Activated T-cell treated with anti-CD3 and anti-CD28 coated beads, Interleukin-2, amount 50 U/mL, for 72 hours (primary cell): ENCODE data around the gene KRTAP16-1. TPM values are rescaled to one million over a fixed set of nuclear protein-coding genes. Genes with fewer than 3 reads are reported as not detected.
A peak's percentile ranks its signal among the peaks of the same experiment; 100 is the strongest.

ENCODE experiments used
- ATAC-seq, 2 donors: fragments of 150-1000 bp; cut with Tn5 transposase; replicated peaks in 1 of 2; 2 replicates each; pipeline ENCODE4 v1.10.0; 2021; ENCODE audit warnings: moderate library complexity in 2 of 2, mild to moderate bottlenecking in 1 of 2
- DNase-seq, 2 donors: peaks; one replicate each; pipeline ENCODE4 v3.0.0; 2021 to 2022; ENCODE audit warnings: mixed read lengths in 1 of 2
- H3K27ac Mint-ChIP-seq: one replicate; pipeline ENCODE4 v1.8.0; 2022; ENCODE audit warnings: mild to moderate bottlenecking, moderate library complexity, mixed read lengths
- H3K27me3 Mint-ChIP-seq: one replicate; pipeline ENCODE4 v1.8.0; 2022; ENCODE audit warnings: low read depth, mixed read lengths
- H3K36me3 Mint-ChIP-seq, 2 donors: one replicate each; pipeline ENCODE4 v1.8.0; 2022; ENCODE audit warnings: mixed read lengths in 2 of 2, mild to moderate bottlenecking in 1 of 2; ENCODE audit not compliant: insufficient read depth in 2 of 2
- H3K4me1 Mint-ChIP-seq: one replicate; pipeline ENCODE4 v1.8.0; 2022; ENCODE audit warnings: low read depth, mixed read lengths
- H3K4me3 Mint-ChIP-seq, 2 donors: one replicate each; pipeline ENCODE4 v1.8.0; 2022; ENCODE audit warnings: mild to moderate bottlenecking in 2 of 2, mixed read lengths in 2 of 2, moderate library complexity in 2 of 2
- H3K9me3 Mint-ChIP-seq, 2 donors: one replicate each; pipeline ENCODE4 v1.8.0; 2022; ENCODE audit warnings: mixed read lengths in 2 of 2
- total RNA-seq, 2 donors: library from RNA; stranded (reverse); gene quantifications; one replicate each; pipeline ENCODE4 v1.2.3, GENCODE V29; 2022

Gene KRTAP16-1
- total RNA-seq, 2 donors from 2014 or later: not detected

- Mint-ChIP-seq H3K9me3 (peaks cover 6% of the 10 kb centered on the region in 2 donors), H3K27ac (peak overlapping the region; percentile 2), H3K36me3 (peaks cover 7 to 11% of the 10 kb centered on the region in 2 donors), H3K4me3 (peak overlapping the region; percentile 24 to 28), H3K27me3 (peaks cover 28% of the 10 kb centered on the region), H3K4me1 (peaks cover 70% of the 10 kb centered on the region)
- ATAC-seq: no peak
- no peak for DNase-seq
These were observed 30.6 kb upstream of the KRTAP16-1 start for GRCh38 chr17:41339571-41340172.

DNA sequence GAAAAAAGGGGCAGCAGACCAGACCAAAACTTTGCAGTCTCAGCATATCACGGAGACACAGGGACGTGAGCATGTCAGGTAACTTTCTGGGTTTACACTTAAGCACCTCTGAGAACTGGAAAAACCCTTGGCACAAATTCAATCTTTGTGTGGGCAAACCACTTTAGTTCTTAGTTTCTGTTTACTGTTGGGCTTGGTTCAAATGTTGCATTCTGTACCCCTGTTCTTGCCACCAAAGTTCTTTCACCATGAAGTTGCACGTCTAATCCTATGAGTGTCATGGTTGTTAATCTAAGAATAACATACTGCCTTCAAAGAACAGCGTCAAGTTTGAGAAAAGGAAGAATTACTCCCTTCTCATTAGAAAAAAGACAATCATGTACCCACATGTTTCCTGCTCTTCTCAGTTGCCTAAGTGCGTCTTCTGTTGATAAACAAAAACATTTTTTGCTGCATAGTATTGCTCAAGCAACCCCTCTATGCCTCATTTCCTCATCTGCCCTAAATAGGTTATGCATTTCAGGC, 29.9 kb upstream of the KRTAP16-1 start:
- H3K9me3 Mint-ChIP-seq: peaks cover 6% of the 10 kb centered on the region in 2 donors
- peaks cover 7 to 11% of the 10 kb centered on the region in 2 donors for H3K36me3 Mint-ChIP-seq
- peak; percentile 75 to 78 for ATAC-seq
- peaks cover 77% of the 10 kb centered on the region for H3K4me1 Mint-ChIP-seq
- peaks cover 28% of the 10 kb centered on the region for H3K27me3 Mint-ChIP-seq
- peak; percentile 56 to 62 for DNase-seq
- peak overlapping the region; percentile 24 to 28 for H3K4me3 Mint-ChIP-seq
- H3K27ac Mint-ChIP-seq: peak overlapping the region; percentile 62

- ATAC-seq (no peak), DNase-seq (no peak)
- peaks cover 16% of the 10 kb centered on the region for H3K27me3 Mint-ChIP-seq
- H3K9me3 Mint-ChIP-seq: no peaks in the 10 kb centered on the region
- peak overlapping the region; percentile 36 for H3K27ac Mint-ChIP-seq
- peaks cover 55% of the 10 kb centered on the region for H3K4me1 Mint-ChIP-seq
- H3K36me3 Mint-ChIP-seq: no peaks in the 10 kb centered on the region
- H3K4me3 Mint-ChIP-seq: no peak overlapping the region
These were observed 26.6 kb upstream of the KRTAP16-1 start for GRCh38 chr17:41335747-41336146.

GRCh38 chr17:41334385-41335305, 25.5 kb upstream of the KRTAP16-1 start:
- peaks cover 44% of the 10 kb centered on the region for H3K4me1 Mint-ChIP-seq
- H3K27me3 Mint-ChIP-seq: peaks cover 5% of the 10 kb centered on the region
- no peak for DNase-seq
- H3K9me3 Mint-ChIP-seq: no peaks in the 10 kb centered on the region
- no peak for ATAC-seq
- no peaks in the 10 kb centered on the region for H3K36me3 Mint-ChIP-seq
- H3K27ac Mint-ChIP-seq: no peak overlapping the region
- no peak overlapping the region for H3K4me3 Mint-ChIP-seq

DNA sequence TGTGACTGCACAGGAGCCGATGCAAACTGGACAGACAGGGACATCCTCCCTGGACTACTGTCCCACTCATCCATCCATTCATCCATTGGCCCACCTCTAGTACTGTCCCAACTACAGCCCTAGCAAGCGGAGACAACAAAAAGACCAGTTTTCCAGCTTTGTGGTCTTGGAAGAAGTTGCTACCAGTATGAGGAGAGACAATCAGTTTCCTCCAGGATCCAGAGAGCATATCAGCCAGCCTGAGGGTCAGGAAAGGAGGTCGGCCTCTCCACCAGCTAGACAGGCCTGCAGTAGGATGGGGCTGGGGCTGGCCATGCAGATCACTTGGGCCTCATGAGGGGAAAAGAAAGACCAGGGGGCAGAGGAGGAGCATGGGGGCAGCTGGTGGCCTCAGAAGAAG, 24.7 kb upstream of the KRTAP16-1 start:
- Mint-ChIP-seq H3K27me3 (no peaks in the 10 kb centered on the region), H3K4me1 (peaks cover 37% of the 10 kb centered on the region), H3K27ac (no peak overlapping the region), H3K9me3 (no peaks in the 10 kb centered on the region), H3K36me3 (no peaks in the 10 kb centered on the region), H3K4me3 (no peak overlapping the region)
- DNase-seq (no peak), ATAC-seq (no peak)

DNA sequence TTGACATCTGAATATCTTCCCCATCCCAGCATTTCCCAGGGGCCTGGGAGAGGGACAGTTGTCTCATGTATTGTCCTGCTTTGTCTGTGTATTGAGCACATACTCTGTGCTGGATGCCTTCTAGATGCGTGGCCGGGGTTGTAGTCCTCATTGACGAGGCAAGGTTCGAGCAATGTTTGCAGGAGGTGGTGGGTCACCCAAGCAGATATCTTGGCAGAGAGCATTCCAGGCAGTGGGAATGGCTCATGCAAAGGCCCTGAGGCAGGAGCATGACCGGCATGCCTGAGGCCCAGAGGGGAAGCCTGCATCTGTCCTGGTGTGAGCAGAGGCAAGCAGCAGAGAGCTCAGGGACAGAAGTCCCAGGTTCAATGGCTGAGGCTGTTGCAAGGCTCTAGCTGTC, 24.0 kb upstream of the KRTAP16-1 start:
- no peak overlapping the region for H3K4me3 Mint-ChIP-seq
- DNase-seq: no peak
- H3K27me3 Mint-ChIP-seq: no peaks in the 10 kb centered on the region
- H3K27ac Mint-ChIP-seq: no peak overlapping the region
- ATAC-seq: no peak
- no peaks in the 10 kb centered on the region for H3K36me3 Mint-ChIP-seq
- H3K4me1 Mint-ChIP-seq: peaks cover 35% of the 10 kb centered on the region
- no peaks in the 10 kb centered on the region for H3K9me3 Mint-ChIP-seq

- DNase-seq (no peak), ATAC-seq (no peak)
- no peaks in the 10 kb centered on the region for H3K27me3 Mint-ChIP-seq
- no peak overlapping the region for H3K4me3 Mint-ChIP-seq
- H3K4me1 Mint-ChIP-seq: peaks cover 34% of the 10 kb centered on the region
- H3K27ac Mint-ChIP-seq: no peak overlapping the region
- H3K9me3 Mint-ChIP-seq: no peaks in the 10 kb centered on the region
- H3K36me3 Mint-ChIP-seq: no peaks in the 10 kb centered on the region
These were observed 23.1 kb upstream of the KRTAP16-1 start for GRCh38 chr17:41332239-41332638.

GRCh38 chr17:41331606-41332005, 22.5 kb upstream of the KRTAP16-1 start:
- Mint-ChIP-seq H3K4me3 (no peak overlapping the region), H3K27ac (no peak overlapping the region), H3K27me3 (no peaks in the 10 kb centered on the region), H3K4me1 (peaks cover 40% of the 10 kb centered on the region), H3K36me3 (no peaks in the 10 kb centered on the region), H3K9me3 (no peaks in the 10 kb centered on the region)
- ATAC-seq (no peak), DNase-seq (no peak)

DNA sequence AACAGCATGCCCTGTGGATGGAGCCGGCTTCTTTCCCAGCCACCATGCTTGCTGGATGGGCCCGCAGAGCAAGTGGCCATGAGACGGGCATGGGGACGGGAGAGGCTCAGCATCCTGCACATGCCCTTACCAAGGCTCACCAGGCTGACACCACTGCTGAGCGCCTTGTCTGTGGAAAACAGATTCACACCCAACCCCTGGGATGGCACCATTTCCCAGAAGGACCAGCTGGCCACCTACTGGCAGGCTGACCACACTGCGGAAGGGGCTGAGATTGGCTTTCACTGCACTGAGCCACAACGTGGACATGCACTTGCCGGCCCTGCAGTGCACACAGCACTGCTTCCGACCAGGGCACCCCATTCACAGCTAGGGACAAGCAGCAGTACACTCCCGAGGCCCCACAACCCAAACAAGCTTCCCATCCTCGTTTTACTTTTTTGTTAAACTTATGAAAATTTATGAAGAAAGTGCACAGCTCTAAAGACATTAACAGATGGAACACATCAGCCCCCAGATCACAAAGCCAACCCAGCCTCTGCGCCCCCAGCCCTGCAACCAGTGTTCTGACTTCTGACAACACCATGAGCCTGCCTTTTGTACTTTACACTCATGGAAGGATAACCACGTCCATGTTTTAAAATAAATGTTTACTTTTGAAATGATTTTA, 20.3 kb upstream of the KRTAP16-1 start:
- Mint-ChIP-seq H3K9me3 (no peaks in the 10 kb centered on the region), H3K27me3 (no peaks in the 10 kb centered on the region), H3K4me1 (peaks cover 29% of the 10 kb centered on the region), H3K4me3 (no peak overlapping the region), H3K27ac (no peak overlapping the region), H3K36me3 (no peaks in the 10 kb centered on the region)
- DNase-seq: peak; percentile 31 to 32
- peak in 1 of 2 donors; percentile 44 for ATAC-seq

GRCh38 chr17:41328207-41328606, 19.1 kb upstream of the KRTAP16-1 start:
- no peak for DNase-seq
- H3K4me3 Mint-ChIP-seq: no peak overlapping the region
- peaks cover 31% of the 10 kb centered on the region for H3K4me1 Mint-ChIP-seq
- no peaks in the 10 kb centered on the region for H3K9me3 Mint-ChIP-seq
- H3K27ac Mint-ChIP-seq: no peak overlapping the region
- no peak for ATAC-seq
- H3K27me3 Mint-ChIP-seq: no peaks in the 10 kb centered on the region
- no peaks in the 10 kb centered on the region for H3K36me3 Mint-ChIP-seq

DNA sequence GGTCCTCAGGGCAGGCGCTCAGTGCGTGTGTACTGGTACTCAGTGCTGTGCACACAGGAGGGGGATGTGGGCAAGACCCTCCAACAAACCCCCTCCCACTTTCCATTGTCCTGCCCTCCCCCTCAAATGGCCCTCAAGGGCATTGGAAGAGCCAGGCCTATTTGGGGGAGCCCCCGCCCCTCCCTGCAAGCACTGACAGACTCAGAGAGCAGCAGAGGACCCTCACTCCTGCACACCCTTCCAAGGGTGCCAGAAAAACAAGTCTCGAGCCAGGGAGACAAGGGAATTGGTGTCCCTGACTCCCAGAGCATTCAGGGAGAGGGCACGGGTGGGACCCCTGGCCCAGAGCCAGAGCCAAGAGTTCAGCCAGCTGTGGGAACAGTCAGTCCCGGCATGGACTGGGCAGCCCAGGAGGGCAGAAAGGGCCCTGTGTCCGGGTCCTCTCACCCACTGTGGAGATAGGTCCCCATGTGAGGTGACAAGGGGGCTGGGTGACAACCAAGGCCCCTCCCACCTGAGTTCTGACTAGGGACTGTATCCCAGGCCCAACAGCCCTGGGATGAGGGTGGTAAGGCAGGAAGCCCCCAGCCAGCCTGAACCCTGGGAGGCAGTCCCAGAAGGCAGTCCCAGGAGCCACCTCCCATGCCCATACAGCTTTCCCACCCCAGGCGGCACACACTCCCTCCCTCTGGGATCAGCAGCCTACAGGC, 18.5 kb upstream of the KRTAP16-1 start:
- DNase-seq (no peak), ATAC-seq (no peak)
- H3K27ac Mint-ChIP-seq: no peak overlapping the region
- H3K27me3 Mint-ChIP-seq: no peaks in the 10 kb centered on the region
- H3K9me3 Mint-ChIP-seq: no peaks in the 10 kb centered on the region
- H3K36me3 Mint-ChIP-seq: no peaks in the 10 kb centered on the region
- no peak overlapping the region for H3K4me3 Mint-ChIP-seq
- peaks cover 31% of the 10 kb centered on the region for H3K4me1 Mint-ChIP-seq

- Mint-ChIP-seq H3K4me3 (no peak overlapping the region), H3K27ac (no peak overlapping the region), H3K4me1 (peaks cover 31% of the 10 kb centered on the region), H3K27me3 (no peaks in the 10 kb centered on the region), H3K9me3 (no peaks in the 10 kb centered on the region), H3K36me3 (no peaks in the 10 kb centered on the region)
- ATAC-seq: no peak
- no peak for DNase-seq
These were observed 17.4 kb upstream of the KRTAP16-1 start for GRCh38 chr17:41326173-41327145.
